SK-N-SH (cell line): Measurements from ENCODE around the gene MYLK2. TPM values are rescaled to one million over a fixed set of nuclear protein-coding genes. Genes with fewer than 3 reads are reported as not detected.

Source experiments
- CTCF ChIA-PET: fragments of 300-600, 350-600 bp; formaldehyde crosslinking; extraction: SDS; loops from one replicate; lab custom pipeline; 2021; lab: Yijun Ruan, JAX
- POLR2A ChIA-PET: fragments of 350-600 bp; sonication (Branson Sonifier 250); formaldehyde crosslinking; extraction: SDS; loops from one replicate; lab custom pipeline; 2020; ENCODE audit warnings: antibody characterized with exemption, inconsistent platforms; lab: Yijun Ruan, JAX
- DNase-seq: peaks from one replicate; pipeline ENCODE4 v3.0.0; 2012
- H2AFZ ChIP-seq: fragments of 200-600 bp; sonication (generic); 2 replicates; pipeline ENCODE4 v1.8.1; 2016; ENCODE audit warnings: antibody characterized with exemption, mild to moderate bottlenecking, low read depth
- H3F3A ChIP-seq: fragments of 200-600 bp; sonication (generic); replicated peaks from 2 replicates; pipeline ENCODE3; 2016; ENCODE audit warnings: antibody characterized with exemption, mild to moderate bottlenecking; ENCODE audit not compliant: insufficient read depth
- H3K27ac ChIP-seq, 2 experiments: fragments of 200-500 bp in 1 of 2; fragments of 200-600 bp in 1 of 2; sonication (Bioruptor generic) in 1 of 2; sonication (generic), shearing (Covaris generic) in 1 of 2; 2 replicates each; pipeline versions ENCODE4 v1.5.1 to v1.6.1; 2014 to 2016; ENCODE audit warnings: low read depth in 2 of 2, inconsistent platforms in 1 of 2, low read length in 1 of 2, mild to moderate bottlenecking in 1 of 2, mixed read lengths in 1 of 2
- H3K27me3 ChIP-seq: fragments of 200-600 bp; sonication (generic), shearing (Covaris generic); 2 replicates; pipeline ENCODE4 v1.6.1; 2016; ENCODE audit warnings: mixed run types; ENCODE audit not compliant: insufficient read depth
- H3K36me3 ChIP-seq, 2 experiments: fragments of 200-500 bp in 1 of 2; fragments of 200-600 bp in 1 of 2; sonication (Bioruptor generic) in 1 of 2; sonication (generic) in 1 of 2; replicated peaks in 1 of 2; 2 replicates each; pipeline versions ENCODE3 to v1.5.1; 2014 to 2016; ENCODE audit warnings: low read length in 1 of 2, mild to moderate bottlenecking in 1 of 2; ENCODE audit not compliant: insufficient read depth in 2 of 2, control insufficient read depth in 1 of 2
- H3K4me1 ChIP-seq, 2 experiments: fragments of 200-500 bp in 1 of 2; fragments of 200-600 bp in 1 of 2; sonication (Bioruptor generic) in 1 of 2; sonication (generic), shearing (Covaris generic) in 1 of 2; 2 replicates each; pipeline versions ENCODE4 v1.5.1 to v1.6.1; 2014 to 2016; ENCODE audit warnings: low read depth in 1 of 2, low read length in 1 of 2, mixed run types in 1 of 2; ENCODE audit not compliant: insufficient read depth in 2 of 2, control insufficient read depth in 1 of 2
- H3K4me2 ChIP-seq: fragments of 200-600 bp; sonication (generic), shearing (Covaris generic); 2 replicates; pipeline ENCODE4 v1.6.1; 2017; ENCODE audit warnings: mixed run types
- H3K4me3 ChIP-seq, 2 experiments: fragments of 200-500 bp in 1 of 2; fragments of 200-600 bp in 1 of 2; sonication (Bioruptor generic) in 1 of 2; sonication (generic), shearing (Covaris generic) in 1 of 2; 2 replicates each; pipeline versions ENCODE4 v1.5.1 to v1.8.1; 2014 to 2016; ENCODE audit warnings: low read depth in 2 of 2, inconsistent platforms in 1 of 2, low read length in 1 of 2, mild to moderate bottlenecking in 1 of 2, mixed read lengths in 1 of 2, moderate library complexity in 1 of 2
- H3K79me2 ChIP-seq: fragments of 200-600 bp; sonication (generic); 2 replicates; pipeline ENCODE4 v1.8.1; 2017; ENCODE audit warnings: mild to moderate bottlenecking; ENCODE audit not compliant: insufficient read depth
- H3K9ac ChIP-seq: fragments of 200-600 bp; sonication (generic); 2 replicates; pipeline ENCODE4 v1.6.1; 2017; ENCODE audit warnings: mixed run types
- H3K9me2 ChIP-seq: fragments of 200-600 bp; sonication (generic); 2 replicates; pipeline ENCODE4 v1.6.1; 2017; ENCODE audit warnings: mixed run types
- H3K9me3 ChIP-seq: fragments of 200-600 bp; sonication (generic); 2 replicates; pipeline ENCODE4 v1.6.1; 2017; ENCODE audit warnings: mixed run types, mild to moderate bottlenecking, moderate library complexity
- H4K20me1 ChIP-seq: fragments of 200-600 bp; sonication (generic); 2 replicates; pipeline ENCODE4 v1.6.1; 2017; ENCODE audit warnings: mild to moderate bottlenecking, mixed run types; ENCODE audit not compliant: insufficient read depth
- ELF1 ChIP-seq: IDR thresholded peaks from 2 replicates; pipeline ENCODE4 v1.4.0; 2012
- FOXJ3 ChIP-seq: sonication (generic); formaldehyde crosslinking; IDR thresholded peaks from 2 replicates; pipeline ENCODE4 v1.5.1; 2020; ENCODE audit warnings: mild to moderate bottlenecking, missing genetic modification reagents
- FOXM1 ChIP-seq: IDR thresholded peaks from 2 replicates; pipeline ENCODE4 v1.4.0; 2012; ENCODE audit warnings: low read depth, mild to moderate bottlenecking
- GATA2 ChIP-seq: sonication (generic); formaldehyde crosslinking; IDR thresholded peaks from 2 replicates; pipeline ENCODE4 v1.5.0; 2020; ENCODE audit warnings: mild to moderate bottlenecking, missing genetic modification reagents
- JUND ChIP-seq: IDR thresholded peaks from 2 replicates; pipeline ENCODE4 v1.4.0; 2012
- MAX ChIP-seq: IDR thresholded peaks from 2 replicates; pipeline ENCODE4 v1.4.0; 2012; ENCODE audit warnings: low read depth
- MEF2A ChIP-seq: IDR thresholded peaks from 2 replicates; pipeline ENCODE4 v1.4.0; 2012; ENCODE audit warnings: low read depth, borderline replicate concordance
- NFIC ChIP-seq: IDR thresholded peaks from 2 replicates; pipeline ENCODE4 v1.4.0; 2012; ENCODE audit warnings: borderline replicate concordance
- NRF1 ChIP-seq: IDR thresholded peaks from 2 replicates; pipeline ENCODE4 v1.6.1; 2012; ENCODE audit warnings: low read depth, mild to moderate bottlenecking, low read length
- POLR2AphosphoS5 ChIP-seq: IDR thresholded peaks from 2 replicates; pipeline ENCODE4 v1.6.1; 2012; ENCODE audit warnings: low read depth, low read length
- RAD21 ChIP-seq: IDR thresholded peaks from 2 replicates; pipeline ENCODE4 v1.6.1; 2012; ENCODE audit warnings: mild to moderate bottlenecking, low read length
- RXRA ChIP-seq: IDR thresholded peaks from 2 replicates; pipeline ENCODE4 v1.4.0; 2012; ENCODE audit warnings: low read depth, mild to moderate bottlenecking, borderline replicate concordance
- TAF1 ChIP-seq: IDR thresholded peaks from 2 replicates; pipeline ENCODE4 v1.6.1; 2012; ENCODE audit warnings: low read depth, mild to moderate bottlenecking, low read length, moderate library complexity, borderline replicate concordance
- TCF12 ChIP-seq: IDR thresholded peaks from 2 replicates; pipeline ENCODE4 v1.4.0; 2012
- USF1 ChIP-seq: IDR thresholded peaks from 2 replicates; pipeline ENCODE4 v1.4.0; 2012; ENCODE audit warnings: low read depth, borderline replicate concordance
- ZBTB33 ChIP-seq: IDR thresholded peaks from 2 replicates; pipeline ENCODE4 v1.4.0; 2012; ENCODE audit warnings: low read depth, borderline replicate concordance
- WGBS: methylation state at CpG from one replicate; pipeline ENCODE4 v1.1.6; 2017; ENCODE audit warnings: low lambda C conversion rate; 5-methylcytosine and 5-hydroxymethylcytosine counted together
- polyA plus RNA-seq, 3 experiments: library from polyadenylated mRNA; depleted of rRNA; stranded (reverse); fragments of >200 nt; gene quantifications; 2 replicates each; pipeline ENCODE4 v1.2.3, GENCODE V29; 2012
- TF ChIP-seq, protein P1 (sequence below): fragments of 150-350 bp; IDR thresholded peaks from 2 replicates; pipeline ENCODE4 v1.6.1; 2016; ENCODE audit warnings: mild to moderate bottlenecking, low read depth, low read length
- TF ChIP-seq, protein P2 (sequence below): fragments of 200-600 bp; sonication (generic); IDR thresholded peaks from 2 replicates; pipeline ENCODE4 v1.6.1; 2017; ENCODE audit warnings: antibody characterized with exemption, mild to moderate bottlenecking, moderate library complexity

Gene MYLK2
- 0.21 and 0.31 TPM in 2 replicates for polyA plus RNA-seq (2012; rRNA removed)
- 0.09 and 0.18 TPM in 2 replicates for polyA plus RNA-seq (2012; cell fraction: cytosol; rRNA removed)
- 1.0 and 1.3 TPM in 2 replicates for polyA plus RNA-seq (2012; cell fraction: nucleus; rRNA removed)

DNA sequence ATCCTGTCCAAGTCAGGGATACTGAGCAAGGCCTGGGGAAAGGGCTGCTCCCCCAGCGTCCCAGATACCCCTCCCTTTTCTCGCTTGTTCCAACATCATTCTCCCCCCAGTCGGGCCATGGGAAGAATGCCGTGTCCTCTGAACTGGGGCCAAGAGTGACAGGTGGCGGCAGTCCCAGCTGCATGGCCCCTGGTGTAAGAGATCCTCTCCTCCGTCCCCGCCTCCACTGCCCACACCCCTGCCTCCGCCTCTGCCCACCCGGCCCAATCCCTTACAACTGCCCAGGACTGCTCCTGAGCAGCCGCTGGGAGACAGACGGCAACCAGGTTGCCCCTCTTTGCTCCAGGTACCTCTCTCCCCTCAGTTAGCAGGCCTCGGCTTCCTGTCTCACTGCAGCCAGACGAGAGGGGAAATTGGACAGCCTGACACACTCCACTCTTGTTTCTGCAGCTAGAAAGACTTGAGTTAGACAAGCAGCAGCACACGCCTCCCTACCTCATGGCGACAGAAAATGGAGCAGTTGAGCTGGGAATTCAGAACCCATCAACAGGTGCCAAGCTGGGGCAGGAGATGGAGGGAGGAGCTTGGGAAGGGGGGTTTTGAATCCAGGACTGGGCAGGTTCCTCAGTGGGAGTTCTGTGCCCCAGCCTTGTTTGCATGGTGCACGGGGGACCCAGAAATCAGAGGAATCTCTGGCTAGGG, at the start of gene MYLK2:
MYLK2 (plus strand) TSS at position 274 of the 702 bp plus-strand sequence; CDS start at position 499, 225 bp downstream.
- CTCF ChIA-PET, result interaction anchor here (1.1 to 3.4 kb wide), 5 partner anchors 15 to 212 kb away, joined by 3 to 20 read pairs (median 6); partner anchors contain the start of gene PDRG1

More for the DNA sequence above, at the start of gene MYLK2:
- Histone ChIP-seq H4K20me1 (no peaks in the 10 kb centered on the region), H3K4me1 (peaks cover 0 to 19% of the 10 kb centered on the region in 2 experiments; a peak in 2 of 4 replicates), H3K9me2 (no peaks in the 10 kb centered on the region), H3K27me3 (no peaks in the 10 kb centered on the region), H3K36me3 (no peaks in the 10 kb centered on the region), H3K9ac (no peak within 1 kb of the TSS), H3K79me2 (no peaks in the 10 kb centered on the region), H3K27ac (no peak within 1 kb of the TSS), H3F3A (peaks cover 11% of the 10 kb centered on the region), H3K4me2 (no peak within 1 kb of the TSS), H2AFZ (no peak within 1 kb of the TSS), H3K9me3 (no peaks in the 10 kb centered on the region), H3K4me3 (no peak within 1 kb of the TSS)
- POLR2A ChIA-PET, result no interaction called here
- no peak for DNase-seq
- TF ChIP-seq TCF12, result no peak
- no peak for TF ChIP-seq TAF1
- TF ChIP-seq, protein P1, sequence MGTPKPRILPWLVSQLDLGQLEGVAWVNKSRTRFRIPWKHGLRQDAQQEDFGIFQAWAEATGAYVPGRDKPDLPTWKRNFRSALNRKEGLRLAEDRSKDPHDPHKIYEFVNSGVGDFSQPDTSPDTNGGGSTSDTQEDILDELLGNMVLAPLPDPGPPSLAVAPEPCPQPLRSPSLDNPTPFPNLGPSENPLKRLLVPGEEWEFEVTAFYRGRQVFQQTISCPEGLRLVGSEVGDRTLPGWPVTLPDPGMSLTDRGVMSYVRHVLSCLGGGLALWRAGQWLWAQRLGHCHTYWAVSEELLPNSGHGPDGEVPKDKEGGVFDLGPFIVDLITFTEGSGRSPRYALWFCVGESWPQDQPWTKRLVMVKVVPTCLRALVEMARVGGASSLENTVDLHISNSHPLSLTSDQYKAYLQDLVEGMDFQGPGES, result no peak
- no peak for TF ChIP-seq MEF2A
- TF ChIP-seq ELF1, result no peak
- no peak for TF ChIP-seq RAD21
- no peak for TF ChIP-seq USF1
- no peak for TF ChIP-seq NFIC
- TF ChIP-seq JUND, result no peak
- no peak for TF ChIP-seq FOXM1
- no peak for TF ChIP-seq GATA2 (CRISPR knock-in tag)
- TF ChIP-seq ZBTB33, result no peak
- TF ChIP-seq, protein P2, sequence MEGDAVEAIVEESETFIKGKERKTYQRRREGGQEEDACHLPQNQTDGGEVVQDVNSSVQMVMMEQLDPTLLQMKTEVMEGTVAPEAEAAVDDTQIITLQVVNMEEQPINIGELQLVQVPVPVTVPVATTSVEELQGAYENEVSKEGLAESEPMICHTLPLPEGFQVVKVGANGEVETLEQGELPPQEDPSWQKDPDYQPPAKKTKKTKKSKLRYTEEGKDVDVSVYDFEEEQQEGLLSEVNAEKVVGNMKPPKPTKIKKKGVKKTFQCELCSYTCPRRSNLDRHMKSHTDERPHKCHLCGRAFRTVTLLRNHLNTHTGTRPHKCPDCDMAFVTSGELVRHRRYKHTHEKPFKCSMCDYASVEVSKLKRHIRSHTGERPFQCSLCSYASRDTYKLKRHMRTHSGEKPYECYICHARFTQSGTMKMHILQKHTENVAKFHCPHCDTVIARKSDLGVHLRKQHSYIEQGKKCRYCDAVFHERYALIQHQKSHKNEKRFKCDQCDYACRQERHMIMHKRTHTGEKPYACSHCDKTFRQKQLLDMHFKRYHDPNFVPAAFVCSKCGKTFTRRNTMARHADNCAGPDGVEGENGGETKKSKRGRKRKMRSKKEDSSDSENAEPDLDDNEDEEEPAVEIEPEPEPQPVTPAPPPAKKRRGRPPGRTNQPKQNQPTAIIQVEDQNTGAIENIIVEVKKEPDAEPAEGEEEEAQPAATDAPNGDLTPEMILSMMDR, result no peak
- no peak for TF ChIP-seq FOXJ3 (CRISPR knock-in tag)
- TF ChIP-seq NRF1, result no peak
- no peak for TF ChIP-seq MAX
- no peak for TF ChIP-seq POLR2AphosphoS5
- TF ChIP-seq RXRA, result no peak
- 89% methylated on average over 16 of the region's 16 CpGs for WGBS
